CD1c-positive myeloid dendritic cell (primary cell): ENCODE measurements around the gene TAF1A.

Source experiments
- DNase-seq: peaks from one replicate; pipeline ENCODE4 v3.0.0-alpha.2; 2016; ENCODE audit errors: extremely low spot score

TAF1A gene

GRCh38 chr1:222535455-222535854, 54.3 kb downstream of the TAF1A start:
- no peak for DNase-seq

- DNase-seq, result no peak
Observed at GRCh38 chr1:222530852-222531251, 58.9 kb downstream of the TAF1A start.

- no peak for DNase-seq
Observed at GRCh38 chr1:222529916-222530315, 59.8 kb downstream of the TAF1A start.

- no peak for DNase-seq
Observed at GRCh38 chr1:222529181-222529580, 60.6 kb downstream of the TAF1A start.

- DNase-seq, result no peak
Observed at GRCh38 chr1:222525951-222526350, 63.8 kb downstream of the TAF1A start.

GRCh38 chr1:222523852-222524251, 65.9 kb downstream of the TAF1A start:
- no peak for DNase-seq

- DNase-seq, result no peak
Observed at GRCh38 chr1:222522105-222522915, 67.4 kb downstream of the TAF1A start.

- DNase-seq, result no peak
Observed at GRCh38 chr1:222521299-222522104, 68.2 kb downstream of the TAF1A start.
